ENCODE data around the gene CHADL.

The CHADL gene

GRCh38 chr22:41256254-41257253 lies 15.8 kb upstream of the CHADL start:
- DNase-seq (ENCODE audit: low spot score), result no peak
- TF ChIP-seq, protein P1, sequence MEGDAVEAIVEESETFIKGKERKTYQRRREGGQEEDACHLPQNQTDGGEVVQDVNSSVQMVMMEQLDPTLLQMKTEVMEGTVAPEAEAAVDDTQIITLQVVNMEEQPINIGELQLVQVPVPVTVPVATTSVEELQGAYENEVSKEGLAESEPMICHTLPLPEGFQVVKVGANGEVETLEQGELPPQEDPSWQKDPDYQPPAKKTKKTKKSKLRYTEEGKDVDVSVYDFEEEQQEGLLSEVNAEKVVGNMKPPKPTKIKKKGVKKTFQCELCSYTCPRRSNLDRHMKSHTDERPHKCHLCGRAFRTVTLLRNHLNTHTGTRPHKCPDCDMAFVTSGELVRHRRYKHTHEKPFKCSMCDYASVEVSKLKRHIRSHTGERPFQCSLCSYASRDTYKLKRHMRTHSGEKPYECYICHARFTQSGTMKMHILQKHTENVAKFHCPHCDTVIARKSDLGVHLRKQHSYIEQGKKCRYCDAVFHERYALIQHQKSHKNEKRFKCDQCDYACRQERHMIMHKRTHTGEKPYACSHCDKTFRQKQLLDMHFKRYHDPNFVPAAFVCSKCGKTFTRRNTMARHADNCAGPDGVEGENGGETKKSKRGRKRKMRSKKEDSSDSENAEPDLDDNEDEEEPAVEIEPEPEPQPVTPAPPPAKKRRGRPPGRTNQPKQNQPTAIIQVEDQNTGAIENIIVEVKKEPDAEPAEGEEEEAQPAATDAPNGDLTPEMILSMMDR (IDR thresholded peaks at IDR 0.05; ENCODE audit: extremely low read depth, missing control alignments), result no peak

DNA sequence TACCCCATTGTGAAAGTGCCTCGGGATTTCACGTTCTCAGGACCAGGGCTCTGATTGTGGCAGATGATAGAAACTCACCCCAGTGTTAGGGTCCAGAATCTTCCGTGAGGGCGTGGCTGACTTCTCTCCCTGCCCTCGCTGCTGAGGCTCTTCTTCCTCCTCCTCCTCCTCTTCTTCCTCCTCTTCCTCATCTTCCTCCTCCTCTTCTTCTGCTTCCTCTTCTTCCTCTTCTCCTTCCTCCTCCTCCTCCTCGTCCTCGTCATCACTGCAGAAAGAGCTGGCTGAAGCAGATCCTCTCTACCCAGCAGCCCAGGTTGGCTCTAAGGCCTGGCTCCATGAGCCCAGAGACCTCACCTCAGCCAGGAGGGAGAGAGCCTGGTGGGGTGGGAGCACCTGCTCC lies 13.5 kb upstream of the CHADL start:
- DNase-seq (ENCODE audit: low spot score), result no peak
- TF ChIP-seq, protein P1 (IDR thresholded peaks at IDR 0.05; ENCODE audit: extremely low read depth, missing control alignments), result no peak

- TF ChIP-seq, protein P1 (IDR thresholded peaks at IDR 0.05; ENCODE audit: extremely low read depth, missing control alignments), result no peak
- DNase-seq (ENCODE audit: low spot score), result no peak
Measured at GRCh38 chr22:41252365-41252764, 11.6 kb upstream of the CHADL start.

DNA sequence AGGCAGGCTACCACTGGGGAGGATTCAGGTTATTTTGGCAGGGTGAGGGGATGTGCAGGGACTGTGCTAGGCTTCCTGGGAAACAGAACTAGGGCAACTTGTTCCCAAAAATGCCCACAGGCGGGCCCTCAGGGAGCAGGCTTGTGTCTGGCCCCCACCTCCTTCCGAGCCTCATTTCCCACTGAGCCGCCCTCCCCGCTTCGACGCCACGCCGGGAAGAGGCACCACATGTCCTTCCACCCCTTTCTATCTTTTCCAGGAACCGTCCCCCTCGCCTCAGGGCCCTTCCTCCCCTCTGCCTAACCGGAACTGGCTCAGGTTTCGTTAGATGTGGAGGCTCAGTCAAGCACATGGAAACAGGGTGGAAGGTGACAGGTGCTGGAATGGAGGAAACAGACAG lies 9.4 kb upstream of the CHADL start:
- DNase-seq (ENCODE audit: low spot score), result no peak
- TF ChIP-seq, protein P1 (IDR thresholded peaks at IDR 0.05; ENCODE audit: extremely low read depth, missing control alignments), result no peak

- TF ChIP-seq, protein P1 (IDR thresholded peaks at IDR 0.05; ENCODE audit: extremely low read depth, missing control alignments), result no peak
Measured at GRCh38 chr22:41249442-41249841, 8.7 kb upstream of the CHADL start.

GRCh38 chr22:41248758-41249157 lies 8.0 kb upstream of the CHADL start:
- TF ChIP-seq, protein P1 (IDR thresholded peaks at IDR 0.05; ENCODE audit: extremely low read depth, missing control alignments), result no peak
- no peak for DNase-seq (ENCODE audit: low spot score)

More at GRCh38 chr22:41249442-41249841, 8.7 kb upstream of the CHADL start:
- DNase-seq (ENCODE audit: low spot score), result no peak

DNA sequence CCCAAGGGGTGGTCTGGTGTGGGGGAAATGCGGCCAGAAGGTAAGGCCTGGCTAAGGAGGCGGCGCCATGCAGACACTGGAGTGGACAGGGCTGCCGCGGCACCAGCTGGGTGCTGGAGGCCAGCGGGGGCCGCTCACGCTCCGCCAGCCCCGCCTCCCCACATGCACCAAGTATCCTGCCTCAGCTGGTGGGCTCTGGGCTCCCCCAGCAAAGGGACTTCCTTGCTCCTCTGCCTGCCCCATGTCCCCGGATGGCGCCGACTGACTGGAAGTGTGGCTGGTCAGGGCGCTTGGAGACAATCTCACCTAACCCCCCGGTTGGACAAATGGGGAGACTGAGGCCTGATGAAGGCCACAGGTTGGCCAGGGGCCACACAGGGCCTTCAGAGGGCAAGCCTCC lies 7.6 kb upstream of the CHADL start:
- no peak for DNase-seq (ENCODE audit: low spot score)
- TF ChIP-seq, protein P1 (IDR thresholded peaks at IDR 0.05; ENCODE audit: extremely low read depth, missing control alignments), result no peak

All from GM20000 (cell line).